Esophagus (tissue), 2 donors: ENCODE data around the gene GPD2. TPM values are rescaled to one million over a fixed set of nuclear protein-coding genes. Genes with fewer than 3 reads are reported as not detected.

ENCODE experiments used
- H3K27ac ChIP-seq, 2 donors: one replicate each; pipeline ENCODE4 v1.5.1; 2013; ENCODE audit warnings: low read depth in 2 of 2, mild to moderate bottlenecking in 2 of 2, inconsistent platforms in 1 of 2, low read length in 1 of 2, moderate library complexity in 1 of 2
- H3K27me3 ChIP-seq, 2 donors: one replicate each; pipeline ENCODE4 v1.6.1; 2013; ENCODE audit warnings: low read length in 2 of 2, control low read depth in 1 of 2, mild to moderate bottlenecking in 1 of 2; ENCODE audit not compliant: insufficient read depth in 2 of 2, control insufficient read depth in 1 of 2
- H3K36me3 ChIP-seq, 2 donors: one replicate each; pipeline ENCODE4 v1.6.1; 2013; ENCODE audit warnings: low read length in 1 of 2; ENCODE audit not compliant: control insufficient read depth in 2 of 2, insufficient read depth in 2 of 2
- H3K4me1 ChIP-seq, 2 donors: one replicate each; pipeline ENCODE4 v1.6.1; 2013; ENCODE audit warnings: low read length in 1 of 2; ENCODE audit not compliant: control insufficient read depth in 2 of 2, insufficient read depth in 2 of 2
- H3K4me3 ChIP-seq, 2 donors: one replicate each; pipeline ENCODE4 v1.5.1; 2013; ENCODE audit warnings: low read length in 2 of 2, mild to moderate bottlenecking in 2 of 2, low read depth in 1 of 2, moderate library complexity in 1 of 2
- H3K9me3 ChIP-seq, 2 donors: one replicate each; pipeline ENCODE4 v1.6.1; 2013; ENCODE audit warnings: mild to moderate bottlenecking in 2 of 2, low read depth in 1 of 2, low read length in 1 of 2, moderate library complexity in 1 of 2; ENCODE audit not compliant: control insufficient read depth in 2 of 2, insufficient read depth in 1 of 2
- WGBS, 2 donors: extraction: QIAGEN DNeasy Blood & Tissue Kit; methylation state at CpG; one replicate each; pipeline ENCODE4 v1.1.7; 2013; 5-methylcytosine and 5-hydroxymethylcytosine counted together
- polyA plus RNA-seq, 2 donors: library from polyadenylated mRNA; stranded (reverse); fragments of 200-250 nt; gene quantifications; one replicate each; pipeline ENCODE4 v1.2.3, GENCODE V29; 2013
- donor health status: healthy with polysubstance abuse.
- donor health status: Bipolar disorder and iron deficiency.

GPD2 gene
- polyA plus RNA-seq, 2 donors, result 16.4 to 22.2 TPM

DNA sequence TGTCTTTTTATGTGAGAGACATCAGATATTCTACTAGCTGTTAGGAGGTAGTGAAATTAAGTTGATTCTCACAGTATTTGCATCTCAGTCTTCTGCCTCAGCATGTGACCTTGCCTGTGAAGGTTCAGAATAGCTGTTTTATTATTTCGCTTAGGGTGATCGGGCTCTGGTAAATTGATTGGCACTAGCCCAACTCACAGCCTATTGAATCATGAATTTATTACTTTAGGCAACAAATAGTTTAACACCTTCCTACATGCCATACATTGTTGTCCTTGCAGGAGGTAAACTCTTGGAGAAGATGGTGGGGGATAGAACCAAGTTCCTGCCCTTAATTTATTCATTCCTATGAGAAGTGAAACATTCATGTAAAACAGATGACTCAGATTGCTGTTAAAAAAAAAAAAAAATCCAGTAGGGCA is 101.9 kb downstream of the GPD2 start:
- Histone ChIP-seq H3K4me3 (no peak overlapping the region), H3K27ac (no peak overlapping the region), H3K4me1 (peaks cover 0 to 3% of the 10 kb centered on the region in 2 donors), H3K9me3 (no peaks in the 10 kb centered on the region), H3K36me3 (peaks cover 0 to 3% of the 10 kb centered on the region in 2 donors), H3K27me3 (no peaks in the 10 kb centered on the region)
- WGBS, 2 donors, result 87 to 88% methylated on average over 2 of the region's 2 CpGs

DNA sequence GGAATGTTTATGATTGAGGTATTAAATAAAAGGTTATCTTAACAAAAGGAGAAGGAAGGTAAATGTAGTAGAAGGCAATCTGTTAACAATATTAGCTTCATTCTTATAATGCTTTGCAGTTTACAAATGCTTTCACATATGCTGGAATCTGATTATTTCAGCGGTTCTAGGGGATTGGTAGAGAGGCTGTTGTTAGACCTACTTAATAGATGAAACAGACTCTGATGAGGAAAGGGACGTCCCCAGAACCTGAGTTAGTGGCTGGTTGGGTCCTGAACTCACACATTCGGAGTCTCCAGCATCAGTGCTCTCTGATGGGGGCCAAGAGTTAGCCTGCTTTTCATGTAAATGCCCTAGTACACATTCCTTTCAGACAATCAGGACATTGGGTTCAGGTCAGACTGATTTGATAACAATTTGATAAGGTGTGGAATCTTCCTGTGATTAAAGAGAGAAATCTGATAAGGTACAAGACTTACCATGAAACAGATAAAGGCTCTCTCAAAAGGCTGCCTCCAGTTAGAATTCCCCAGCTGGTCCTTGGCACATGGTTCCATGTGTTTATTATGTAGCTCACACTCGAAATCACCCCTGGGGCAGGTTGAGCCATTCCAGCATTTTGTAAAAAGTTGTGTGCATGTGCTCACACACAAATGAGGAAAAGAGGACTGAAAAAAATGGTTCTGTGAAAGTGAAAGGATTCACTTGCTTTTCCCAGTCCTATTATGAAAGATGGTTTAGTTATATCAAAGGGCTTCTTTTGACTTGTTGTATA is 103.1 kb downstream of the GPD2 start:
- Histone ChIP-seq H3K9me3 (no peaks in the 10 kb centered on the region), H3K36me3 (peaks cover 0 to 3% of the 10 kb centered on the region in 2 donors), H3K4me1 (peaks cover 0 to 3% of the 10 kb centered on the region in 2 donors), H3K27ac (no peak overlapping the region), H3K4me3 (no peak overlapping the region), H3K27me3 (no peaks in the 10 kb centered on the region)
- 81 to 83% methylated on average over 4 of the region's 4 CpGs for WGBS, 2 donors

DNA sequence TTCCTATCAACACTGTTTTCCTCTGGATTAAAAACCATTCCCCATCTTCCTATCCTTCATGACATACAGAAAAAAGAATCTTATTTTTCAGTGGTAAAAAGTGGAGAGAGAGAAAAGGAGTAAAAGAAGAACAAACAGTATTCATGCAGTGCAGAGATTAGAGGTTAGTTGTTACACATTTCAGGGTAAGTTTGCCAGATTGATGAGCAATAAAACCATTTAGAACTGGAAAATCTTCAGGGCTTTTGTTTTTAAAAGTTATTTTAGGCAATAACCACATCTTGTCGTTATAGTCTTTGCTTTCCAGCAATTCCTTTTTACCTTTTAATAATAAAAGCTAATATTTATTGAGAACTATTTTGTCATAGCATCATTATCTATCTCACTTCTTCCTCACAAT is 104.5 kb downstream of the GPD2 start:
- Histone ChIP-seq H3K4me1 (peaks cover 0 to 3% of the 10 kb centered on the region in 2 donors), H3K36me3 (peaks cover 0 to 5% of the 10 kb centered on the region in 2 donors), H3K27me3 (no peaks in the 10 kb centered on the region), H3K9me3 (no peaks in the 10 kb centered on the region), H3K27ac (no peak overlapping the region), H3K4me3 (no peak overlapping the region)
- 13 to 38% methylated on average over 1 of the region's 1 CpG for WGBS, 2 donors

DNA sequence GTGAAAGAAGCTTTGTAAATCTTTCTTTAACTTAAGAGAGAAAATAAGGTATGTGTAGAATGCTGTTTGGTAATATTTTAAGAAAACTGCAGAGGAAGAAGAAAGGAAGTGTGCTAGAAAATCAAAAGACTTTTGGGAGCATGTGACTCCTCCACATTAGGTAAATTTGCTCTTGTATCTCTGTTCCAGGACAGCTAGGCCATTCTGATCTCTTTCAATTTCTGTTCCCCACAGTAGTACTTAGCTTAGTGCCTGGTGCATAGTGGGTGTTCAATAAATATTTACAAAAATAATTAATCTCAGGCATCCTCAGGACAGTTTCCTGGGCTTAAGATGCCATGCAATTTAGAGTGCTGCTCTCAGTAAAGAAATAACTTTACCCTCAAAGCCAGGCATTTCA is 105.0 kb downstream of the GPD2 start:
- Histone ChIP-seq H3K9me3 (no peaks in the 10 kb centered on the region), H3K27ac (no peak overlapping the region), H3K4me1 (peaks cover 0 to 3% of the 10 kb centered on the region in 2 donors), H3K27me3 (no peaks in the 10 kb centered on the region), H3K4me3 (no peak overlapping the region), H3K36me3 (peaks cover 0 to 5% of the 10 kb centered on the region in 2 donors)

DNA sequence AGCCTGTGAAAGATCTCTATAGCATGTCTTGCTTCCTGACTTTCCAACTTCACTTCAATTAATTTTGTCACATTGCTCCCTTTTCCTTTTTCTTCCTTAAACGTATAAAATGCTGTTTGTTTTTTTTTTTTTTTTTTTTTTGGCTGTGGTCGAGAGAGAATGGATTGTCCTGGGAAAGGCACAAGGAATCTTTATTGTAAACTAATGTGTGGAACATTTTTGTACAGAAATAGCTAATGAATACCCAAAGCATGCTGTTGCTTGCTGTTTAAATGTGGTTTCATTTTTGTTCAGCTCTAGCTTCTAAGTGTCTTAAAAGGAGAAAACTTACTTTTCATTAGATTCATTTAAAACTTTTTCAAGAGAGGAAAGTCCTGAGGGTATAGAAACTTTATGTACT is 105.5 kb downstream of the GPD2 start:
- Histone ChIP-seq H3K36me3 (peaks cover 0 to 5% of the 10 kb centered on the region in 2 donors), H3K27ac (no peak overlapping the region), H3K4me1 (peaks cover 0 to 3% of the 10 kb centered on the region in 2 donors), H3K27me3 (no peaks in the 10 kb centered on the region), H3K9me3 (no peaks in the 10 kb centered on the region), H3K4me3 (no peak overlapping the region)
- WGBS, 2 donors, result 12 to 38% methylated on average over 2 of the region's 2 CpGs

DNA sequence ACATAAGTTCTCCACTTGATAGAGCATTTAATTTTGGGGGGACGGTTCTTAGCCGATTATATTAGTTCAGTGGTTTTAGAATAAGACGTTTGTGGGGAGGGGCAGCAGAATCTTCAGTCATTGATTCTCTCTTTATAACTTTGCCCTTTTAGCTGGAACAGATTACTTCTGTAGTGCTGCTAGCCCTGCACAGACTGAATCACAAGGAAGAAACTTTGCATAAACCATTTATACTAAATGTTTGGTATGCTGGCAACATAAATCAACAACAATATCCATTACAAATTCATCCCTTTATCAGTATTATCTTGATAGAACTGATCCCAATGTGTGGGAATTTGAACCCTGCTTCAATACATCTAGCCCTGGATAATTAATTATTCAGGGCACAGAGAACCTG is 112.2 kb downstream of the GPD2 start:
- 56 to 93% methylated on average over 3 of the region's 3 CpGs for WGBS, 2 donors
- Histone ChIP-seq H3K4me1 (no peaks in the 10 kb centered on the region), H3K4me3 (no peak overlapping the region), H3K27me3 (no peaks in the 10 kb centered on the region), H3K9me3 (no peaks in the 10 kb centered on the region), H3K36me3 (peaks cover 0 to 6% of the 10 kb centered on the region in 2 donors), H3K27ac (no peak overlapping the region)

DNA sequence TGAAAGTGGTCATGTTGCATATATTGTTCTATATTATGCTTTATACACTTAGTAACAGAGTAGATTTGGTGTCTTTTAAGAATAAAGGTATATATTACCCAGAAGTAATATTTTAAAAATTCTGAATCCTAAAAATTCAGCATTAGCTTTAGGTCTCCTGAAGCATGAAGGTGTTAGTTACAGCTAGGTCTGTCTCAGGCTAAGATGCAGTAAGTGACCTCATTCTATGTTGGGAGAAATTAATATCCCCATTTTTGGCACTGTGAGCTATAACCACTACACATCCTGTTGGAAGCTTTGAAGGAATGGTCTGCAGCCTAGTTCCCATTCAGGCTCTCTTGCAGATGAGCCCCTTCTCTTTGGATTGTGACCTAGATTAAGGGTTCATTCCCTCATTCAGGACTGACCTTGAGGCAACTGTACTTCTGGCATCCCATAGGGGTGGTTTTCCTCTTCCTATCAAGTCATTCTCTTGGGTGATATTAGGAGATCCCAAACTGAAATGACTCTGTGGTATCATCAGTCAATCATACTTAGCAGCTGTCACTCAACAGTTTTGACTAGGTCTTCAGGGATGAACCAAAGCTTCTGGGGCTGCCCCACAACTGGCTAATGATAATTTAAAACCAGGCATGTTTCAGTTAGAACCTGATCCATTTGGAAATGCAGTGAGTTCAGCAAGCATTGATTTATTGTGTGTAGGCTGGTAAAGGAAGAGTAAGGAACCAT is 117.7 kb downstream of the GPD2 start:
- Histone ChIP-seq H3K27ac (no peak overlapping the region), H3K4me1 (no peaks in the 10 kb centered on the region), H3K4me3 (no peak overlapping the region), H3K9me3 (no peaks in the 10 kb centered on the region), H3K27me3 (no peaks in the 10 kb centered on the region), H3K36me3 (peaks cover 3 to 4% of the 10 kb centered on the region in 2 donors)

DNA sequence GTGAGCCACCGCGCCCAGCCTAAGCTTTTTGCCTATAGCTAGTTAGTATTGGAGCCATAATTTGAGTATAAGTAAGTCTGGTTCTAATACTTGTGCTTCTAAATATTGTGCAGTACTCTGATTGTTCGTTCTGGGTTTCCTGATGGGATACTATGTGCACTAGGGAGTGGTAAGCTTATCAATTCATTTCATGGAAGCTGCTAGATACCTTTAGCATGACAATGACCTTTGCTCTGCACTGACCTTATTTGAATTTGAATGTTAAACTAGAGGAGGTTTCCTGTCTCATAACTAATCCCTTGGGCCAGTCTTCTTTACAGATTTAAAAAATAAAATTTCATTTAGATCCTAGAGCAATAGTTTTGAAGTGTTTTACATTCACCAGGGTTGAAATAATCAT is 125.1 kb downstream of the GPD2 start:
- no peak overlapping the region for H3K27ac ChIP-seq
- WGBS, 2 donors, result 91 to 95% methylated on average over 3 of the region's 3 CpGs

DNA sequence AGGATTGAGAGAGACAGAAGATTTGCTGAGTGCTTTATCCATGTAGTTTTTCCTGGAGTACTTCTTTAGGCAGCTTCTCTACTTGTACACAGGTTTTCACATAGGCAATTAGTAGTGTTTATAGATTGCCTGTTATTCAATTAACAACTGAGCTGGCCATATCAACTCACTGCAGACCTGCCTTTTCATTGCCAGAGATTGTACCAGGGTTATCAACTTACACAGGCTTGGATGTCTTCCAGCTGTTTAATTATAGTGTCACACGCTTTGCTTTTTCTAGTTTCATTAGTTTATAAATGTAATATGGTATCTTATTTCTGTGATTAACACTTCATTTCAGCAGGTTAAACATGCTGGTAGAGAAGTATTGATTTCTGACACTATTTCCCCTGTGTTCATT is 125.9 kb downstream of the GPD2 start:
- no peak overlapping the region for H3K27ac ChIP-seq
- H3K27me3 ChIP-seq, result no peaks in the 10 kb centered on the region
- 32 to 51% methylated on average over 1 of the region's 1 CpG for WGBS, 2 donors
- no peaks in the 10 kb centered on the region for H3K4me1 ChIP-seq
- no peak overlapping the region for H3K4me3 ChIP-seq
- no peaks in the 10 kb centered on the region for H3K9me3 ChIP-seq
- H3K36me3 ChIP-seq, result peaks cover 0 to 3% of the 10 kb centered on the region in 2 donors

More for the DNA sequence above, 125.1 kb downstream of the GPD2 start:
- Histone ChIP-seq H3K9me3 (no peaks in the 10 kb centered on the region), H3K27me3 (no peaks in the 10 kb centered on the region), H3K36me3 (peaks cover 0 to 3% of the 10 kb centered on the region in 2 donors), H3K4me3 (no peak overlapping the region), H3K4me1 (no peaks in the 10 kb centered on the region)
